Mesenchymal stem cell (in vitro differentiated cells and primary cell): ENCODE data around the gene ANKRD49.
A peak's percentile ranks its signal among the peaks of the same experiment; 100 is the strongest.

ENCODE experiments used
- DNase-seq: peaks from one replicate; pipeline ENCODE4 v3.0.0-alpha.2; 2013
- H2AFZ ChIP-seq: one replicate; pipeline ENCODE4 v1.6.1; 2013; ENCODE audit warnings: low read depth, mild to moderate bottlenecking, control low read depth, inconsistent platforms, low read length, moderate library complexity
- H2AK5ac ChIP-seq: 2 replicates; pipeline ENCODE4 v1.6.1; 2013; ENCODE audit warnings: low read length, moderate library complexity, mild to moderate bottlenecking, inconsistent platforms; ENCODE audit not compliant: severe bottlenecking
- H2BK120ac ChIP-seq: one replicate; pipeline ENCODE4 v1.6.1; 2013; ENCODE audit warnings: low read depth, mild to moderate bottlenecking, inconsistent platforms, low read length, moderate library complexity
- H2BK12ac ChIP-seq, 2 experiments: one replicate each; pipeline ENCODE4 v1.6.1; 2013; ENCODE audit warnings: inconsistent platforms in 2 of 2, low read length in 2 of 2, mild to moderate bottlenecking in 2 of 2, moderate library complexity in 2 of 2, control low read depth in 1 of 2
- H2BK15ac ChIP-seq: one replicate; pipeline ENCODE4 v1.6.1; 2013; ENCODE audit warnings: mild to moderate bottlenecking, low read depth, inconsistent platforms; ENCODE audit not compliant: poor library complexity, severe bottlenecking
- H2BK5ac ChIP-seq: 2 replicates; pipeline ENCODE4 v1.6.1; 2013; ENCODE audit warnings: low read depth, mild to moderate bottlenecking, low read length, control low read depth, inconsistent platforms; ENCODE audit not compliant: poor library complexity, severe bottlenecking
- H3K14ac ChIP-seq, 2 experiments: one replicate each; pipeline ENCODE4 v1.6.1; 2013; ENCODE audit warnings: inconsistent platforms in 2 of 2, low read length in 2 of 2, control low read depth in 1 of 2, mild to moderate bottlenecking in 1 of 2, moderate library complexity in 1 of 2
- H3K18ac ChIP-seq, 2 experiments: one replicate each; pipeline ENCODE4 v1.6.1; 2013; ENCODE audit warnings: inconsistent platforms in 2 of 2, low read length in 2 of 2, control low read depth in 1 of 2, low read depth in 1 of 2, mild to moderate bottlenecking in 1 of 2
- H3K23ac ChIP-seq, 2 experiments: one replicate each; pipeline ENCODE4 v1.6.1; 2013; ENCODE audit warnings: inconsistent platforms in 2 of 2, low read length in 2 of 2, mild to moderate bottlenecking in 2 of 2, moderate library complexity in 2 of 2, control low read depth in 1 of 2
- H3K27ac ChIP-seq: 2 replicates; pipeline ENCODE4 v1.5.1; 2013; ENCODE audit warnings: mild to moderate bottlenecking, moderate library complexity, low read length, control low read depth, inconsistent platforms; ENCODE audit not compliant: poor library complexity, severe bottlenecking
- H3K27me3 ChIP-seq, 2 experiments: 2 replicates each; pipeline versions ENCODE4 v1.6.1 to v1.7.0; 2013; ENCODE audit warnings: low read length in 2 of 2, mild to moderate bottlenecking in 2 of 2, moderate library complexity in 2 of 2, control low read depth in 1 of 2, inconsistent platforms in 1 of 2; ENCODE audit not compliant: control insufficient read depth in 1 of 2, insufficient read depth in 1 of 2
- H3K36me3 ChIP-seq, 2 experiments: 2 replicates each; pipeline versions ENCODE4 v1.6.1 to v1.7.0; 2013; ENCODE audit warnings: low read length in 2 of 2, control low read depth in 1 of 2, inconsistent platforms in 1 of 2, low read depth in 1 of 2, mild to moderate bottlenecking in 1 of 2; ENCODE audit not compliant: insufficient read depth in 2 of 2, control insufficient read depth in 1 of 2
- H3K4ac ChIP-seq, 2 experiments: one replicate each; pipeline ENCODE4 v1.6.1; 2013; ENCODE audit warnings: inconsistent platforms in 2 of 2, low read length in 2 of 2, mild to moderate bottlenecking in 2 of 2, moderate library complexity in 2 of 2, control low read depth in 1 of 2, low read depth in 1 of 2
- H3K4me1 ChIP-seq: 2 replicates; pipeline ENCODE4 v1.6.1; 2013; ENCODE audit warnings: low read depth, low read length, control low read depth; ENCODE audit not compliant: control insufficient read depth, insufficient read depth
- H3K4me2 ChIP-seq: 2 replicates; pipeline ENCODE4 v1.6.1; 2013; ENCODE audit warnings: low read length, mild to moderate bottlenecking, inconsistent platforms; ENCODE audit not compliant: poor library complexity, severe bottlenecking
- H3K4me3 ChIP-seq, 2 experiments: 2 replicates each; pipeline versions ENCODE4 v1.5.1 to v1.7.0; 2013; ENCODE audit warnings: low read length in 2 of 2, mild to moderate bottlenecking in 2 of 2, control low read depth in 1 of 2, low read depth in 1 of 2; ENCODE audit not compliant: insufficient read depth in 1 of 2
- H3K79me1 ChIP-seq: replicated peaks from 2 replicates; pipeline ENCODE4 v1.6.1; 2013; ENCODE audit warnings: mild to moderate bottlenecking, control low read depth, low read length, inconsistent platforms; ENCODE audit not compliant: poor library complexity, severe bottlenecking
- H3K9ac ChIP-seq: 2 replicates; pipeline ENCODE4 v1.7.0; 2013; ENCODE audit warnings: mild to moderate bottlenecking, low read length, moderate library complexity
- H3K9me3 ChIP-seq: 2 replicates; pipeline ENCODE4 v1.7.0; 2013; ENCODE audit warnings: mild to moderate bottlenecking, low read length; ENCODE audit not compliant: control insufficient read depth
- H4K8ac ChIP-seq: one replicate; pipeline ENCODE4 v1.6.1; 2013; ENCODE audit warnings: inconsistent platforms, mild to moderate bottlenecking, low read length, moderate library complexity
- H4K91ac ChIP-seq: one replicate; pipeline ENCODE4 v1.6.1; 2013; ENCODE audit warnings: mild to moderate bottlenecking, low read length, inconsistent platforms
- WGBS: methylation state at CpG from one replicate; pipeline ENCODE4 v1.1.7; 2013; ENCODE audit warnings: mixed read lengths; 5-methylcytosine and 5-hydroxymethylcytosine counted together

ANKRD49 gene

GRCh38 chr11:94528551-94528950, 34.8 kb downstream of the ANKRD49 start:
- Histone ChIP-seq H3K23ac (no peak overlapping the region), H3K4ac (no peak overlapping the region), H2AK5ac (no peak overlapping the region), H3K4me1 (no peaks in the 10 kb centered on the region), H2BK15ac (no peak overlapping the region), H4K91ac (no peak overlapping the region), H3K4me3 (no peak overlapping the region), H3K27ac (no peak overlapping the region), H3K18ac (no peak overlapping the region), H3K9ac (no peak overlapping the region), H2AFZ (no peak overlapping the region), H3K36me3 (no peaks in the 10 kb centered on the region), H2BK5ac (no peak overlapping the region), H3K79me1 (no peaks in the 10 kb centered on the region), H2BK120ac (no peak overlapping the region), H4K8ac (no peak overlapping the region), H3K14ac (no peak overlapping the region), H3K27me3 (no peaks in the 10 kb centered on the region), H3K9me3 (no peaks in the 10 kb centered on the region), H2BK12ac (no peak overlapping the region), H3K4me2 (no peak overlapping the region)
- DNase-seq = no peak

- WGBS = 100% methylated on average over 2 of the region's 3 CpGs
- no peak for DNase-seq
- H3K4ac ChIP-seq = no peak overlapping the region
- no peak overlapping the region for H3K4me2 ChIP-seq
- H3K14ac ChIP-seq = no peak overlapping the region
- no peak overlapping the region for H3K4me3 ChIP-seq
- no peak overlapping the region for H2BK120ac ChIP-seq
- H2BK5ac ChIP-seq = no peak overlapping the region
- no peak overlapping the region for H2AK5ac ChIP-seq
- H3K9me3 ChIP-seq = no peaks in the 10 kb centered on the region
- no peak overlapping the region for H2BK15ac ChIP-seq
- no peak overlapping the region for H4K8ac ChIP-seq
- no peak overlapping the region for H4K91ac ChIP-seq
- no peak overlapping the region for H3K27ac ChIP-seq
- H3K9ac ChIP-seq = no peak overlapping the region
- H3K4me1 ChIP-seq = no peaks in the 10 kb centered on the region
- no peak overlapping the region for H2BK12ac ChIP-seq
- H3K36me3 ChIP-seq = no peaks in the 10 kb centered on the region
- no peaks in the 10 kb centered on the region for H3K79me1 ChIP-seq
- no peak overlapping the region for H3K23ac ChIP-seq
- H3K18ac ChIP-seq = no peak overlapping the region
- H2AFZ ChIP-seq = no peak overlapping the region
- H3K27me3 ChIP-seq = no peaks in the 10 kb centered on the region
These were observed 38.4 kb downstream of the ANKRD49 start for GRCh38 chr11:94532211-94532610.

GRCh38 chr11:94533206-94533605, 39.4 kb downstream of the ANKRD49 start:
- Histone ChIP-seq H3K9ac (peak overlapping the region; percentile 67), H2BK120ac (no peak overlapping the region), H4K8ac (no peak overlapping the region), H3K9me3 (no peaks in the 10 kb centered on the region), H2BK12ac (no peak overlapping the region), H3K18ac (no peak overlapping the region), H3K23ac (no peak overlapping the region), H3K36me3 (no peaks in the 10 kb centered on the region), H3K27me3 (no peaks in the 10 kb centered on the region), H2BK5ac (no peak overlapping the region), H2AK5ac (no peak overlapping the region), H3K79me1 (no peaks in the 10 kb centered on the region), H3K4me2 (no peak overlapping the region), H3K4ac (no peak overlapping the region), H3K4me1 (no peaks in the 10 kb centered on the region), H2AFZ (no peak overlapping the region), H3K27ac (no peak overlapping the region), H2BK15ac (no peak overlapping the region), H4K91ac (no peak overlapping the region), H3K14ac (no peak overlapping the region), H3K4me3 (no peak overlapping the region)
- WGBS = no CpG with 5 or more reads among the region's 1 CpG
- no peak for DNase-seq

- no peak overlapping the region for H2BK15ac ChIP-seq
- H4K91ac ChIP-seq = no peak overlapping the region
- WGBS = 81% methylated on average over 4 of the region's 6 CpGs
- no peaks in the 10 kb centered on the region for H3K79me1 ChIP-seq
- no peak overlapping the region for H2BK5ac ChIP-seq
- H3K23ac ChIP-seq = no peak overlapping the region
- H2BK120ac ChIP-seq = no peak overlapping the region
- peak overlapping the region; percentile 67 for H3K9ac ChIP-seq
- H3K4me2 ChIP-seq = no peak overlapping the region
- H3K27me3 ChIP-seq = no peaks in the 10 kb centered on the region
- no peak overlapping the region for H4K8ac ChIP-seq
- H3K18ac ChIP-seq = no peak overlapping the region
- H3K36me3 ChIP-seq = no peaks in the 10 kb centered on the region
- H3K4me1 ChIP-seq = no peaks in the 10 kb centered on the region
- H2BK12ac ChIP-seq = no peak overlapping the region
- H2AFZ ChIP-seq = no peak overlapping the region
- DNase-seq = no peak
- H3K4ac ChIP-seq = no peak overlapping the region
- H3K14ac ChIP-seq = no peak overlapping the region
- no peaks in the 10 kb centered on the region for H3K9me3 ChIP-seq
- no peak overlapping the region for H2AK5ac ChIP-seq
- peak overlapping the region in 1 of 2 experiments; percentile 30 for H3K4me3 ChIP-seq
- H3K27ac ChIP-seq = no peak overlapping the region
These were observed 40.2 kb downstream of the ANKRD49 start for GRCh38 chr11:94533696-94534630.
